Activated T-helper 1 cell treated with anti-CD3 and anti-CD28 coated beads, Interleukin-12 subunit alpha, Interleukin-12 subunit beta, Interleukin-2, Interleukin-4 antibody, amounts not matched to agents 30 ng/mL and 10 ng/mL and 1 ng/mL, durations not matched to agents 14 hours and 24 hours and 36 hours (primary cell): Measurements from ENCODE around the gene MGAT2. TPM values are rescaled to one million over a fixed set of nuclear protein-coding genes. Genes with fewer than 3 reads are reported as not detected.
"Not testable (repeated sequence)": the region's sequence is repeated elsewhere in the genome, so short reads cannot be mapped to it uniquely, and the experiment has no call there.

Experiments used
- DNase-seq: peaks from one replicate; pipeline ENCODE4 v3.0.0; 2021; ENCODE audit warnings: low spot score
- H3K27ac Mint-ChIP-seq: one replicate; pipeline ENCODE4 v1.8.0; 2021; ENCODE audit warnings: mild to moderate bottlenecking, mixed read lengths
- H3K27me3 Mint-ChIP-seq: one replicate; pipeline ENCODE4 v1.8.0; 2022; ENCODE audit warnings: mild to moderate bottlenecking, moderate library complexity, mixed read lengths; ENCODE audit not compliant: insufficient read depth
- H3K36me3 Mint-ChIP-seq: one replicate; pipeline ENCODE4 v1.8.0; 2021; ENCODE audit warnings: low read depth, mixed read lengths
- H3K4me1 Mint-ChIP-seq: one replicate; pipeline ENCODE4 v1.8.0; 2021; ENCODE audit warnings: low read depth, mixed read lengths
- H3K4me3 Mint-ChIP-seq: one replicate; pipeline ENCODE4 v1.8.0; 2021; ENCODE audit warnings: mild to moderate bottlenecking, moderate library complexity, mixed read lengths
- H3K9me3 Mint-ChIP-seq: one replicate; pipeline ENCODE4 v1.8.0; 2021; ENCODE audit warnings: mixed read lengths
- intact Hi-C: fragments of 100-400 bp; cut with micrococcal nuclease; formaldehyde crosslinking; loops from one replicate; pipeline ENCODE4 v1.15.1; 2024
- total RNA-seq: library from RNA; stranded (reverse); gene quantifications from 2 replicates; pipeline ENCODE4 v1.2.3, GENCODE V29; 2022

The MGAT2 gene
- total RNA-seq, 1 donor from 2014 or later: 58.3 TPM

GRCh38 chr14:49640540-49641417 lies 20.2 kb downstream of the MGAT2 start:
- Mint-ChIP-seq H3K36me3 (peaks cover 32% of the 10 kb centered on the region), H3K27me3 (peaks cover 1% of the 10 kb centered on the region), H3K27ac (no peak overlapping the region), H3K9me3 (no peaks in the 10 kb centered on the region), H3K4me1 (peaks cover 39% of the 10 kb centered on the region), H3K4me3 (no peak overlapping the region)
- intact Hi-C loops: no loop called here
- DNase-seq: no peak

GRCh38 chr14:49641697-49642129 lies 21.1 kb downstream of the MGAT2 start:
- H3K27ac Mint-ChIP-seq: peak overlapping the region; percentile 24
- H3K9me3 Mint-ChIP-seq: no peaks in the 10 kb centered on the region
- intact Hi-C loops: no loop called here
- peaks cover 30% of the 10 kb centered on the region for H3K36me3 Mint-ChIP-seq
- H3K4me3 Mint-ChIP-seq: no peak overlapping the region
- peaks cover 37% of the 10 kb centered on the region for H3K4me1 Mint-ChIP-seq
- H3K27me3 Mint-ChIP-seq: peaks cover 1% of the 10 kb centered on the region
- no peak for DNase-seq

GRCh38 chr14:49642163-49642562 lies 21.6 kb downstream of the MGAT2 start:
- Mint-ChIP-seq H3K9me3 (no peaks in the 10 kb centered on the region), H3K4me3 (no peak overlapping the region), H3K36me3 (peaks cover 30% of the 10 kb centered on the region), H3K27ac (peak overlapping the region; percentile 24), H3K27me3 (peaks cover 1% of the 10 kb centered on the region), H3K4me1 (peaks cover 37% of the 10 kb centered on the region)
- intact Hi-C loops: no loop called here
- no peak for DNase-seq

GRCh38 chr14:49653508-49653907 lies 32.9 kb downstream of the MGAT2 start:
- Mint-ChIP-seq H3K4me1 (no peaks in the 10 kb centered on the region), H3K36me3 (peaks cover 14% of the 10 kb centered on the region), H3K27ac (no peak overlapping the region), H3K27me3 (no peaks in the 10 kb centered on the region), H3K9me3 (no peaks in the 10 kb centered on the region), H3K4me3 (no peak overlapping the region)
- no peak for DNase-seq
- intact Hi-C loops: no loop called here

GRCh38 chr14:49654511-49654910 lies 33.9 kb downstream of the MGAT2 start:
- Mint-ChIP-seq H3K9me3 (no peaks in the 10 kb centered on the region), H3K36me3 (peaks cover 14% of the 10 kb centered on the region), H3K4me1 (no peaks in the 10 kb centered on the region), H3K27ac (no peak overlapping the region), H3K27me3 (no peaks in the 10 kb centered on the region), H3K4me3 (no peak overlapping the region)
- no peak for DNase-seq
- intact Hi-C loops: no loop called here

- H3K27ac Mint-ChIP-seq, intact Hi-C loops, H3K9me3 Mint-ChIP-seq, DNase-seq, H3K27me3 Mint-ChIP-seq, H3K4me1 Mint-ChIP-seq, H3K4me3 Mint-ChIP-seq: not testable (repeated sequence)
- peaks cover 11% of the 10 kb centered on the region for H3K36me3 Mint-ChIP-seq
Measured at GRCh38 chr14:49657500-49657899, 36.9 kb downstream of the MGAT2 start.

- no peak for DNase-seq
- Mint-ChIP-seq H3K4me1 (no peaks in the 10 kb centered on the region), H3K27ac (no peak overlapping the region), H3K9me3 (no peaks in the 10 kb centered on the region), H3K36me3 (peaks cover 12% of the 10 kb centered on the region), H3K4me3 (no peak overlapping the region), H3K27me3 (no peaks in the 10 kb centered on the region)
- intact Hi-C loops: no loop called here
Measured at GRCh38 chr14:49659526-49660455, 39.2 kb downstream of the MGAT2 start.

GRCh38 chr14:49670475-49670874 lies 49.9 kb downstream of the MGAT2 start:
- intact Hi-C loops: no loop called here
- no peaks in the 10 kb centered on the region for H3K9me3 Mint-ChIP-seq

More at GRCh38 chr14:49670475-49670874, 49.9 kb downstream of the MGAT2 start:
- Mint-ChIP-seq H3K27me3 (no peaks in the 10 kb centered on the region), H3K4me3 (no peak overlapping the region), H3K36me3 (peaks cover 20% of the 10 kb centered on the region), H3K27ac (no peak overlapping the region), H3K4me1 (no peaks in the 10 kb centered on the region)
- DNase-seq: no peak

Other genes starting within 250 kb of the MGAT2 start
- gene RPS29, start 34.4 kb upstream of the MGAT2 start, total RNA-seq: 1,860 and 1,913 TPM in 2 replicates
- 45.1 and 46.7 TPM in 2 replicates for gene LRR1, start 21.9 kb upstream of the MGAT2 start, total RNA-seq
- 224 and 237 TPM in 2 replicates for gene RPL36AL, start 173 bp upstream of the MGAT2 start, total RNA-seq
- gene DNAAF2, start 14.4 kb downstream of the MGAT2 start, total RNA-seq: 12.8 and 12.9 TPM in 2 replicates
- 46.8 and 46.9 TPM in 2 replicates for gene POLE2, start 67.4 kb downstream of the MGAT2 start, total RNA-seq
- gene KLHDC1, start 72.3 kb downstream of the MGAT2 start, total RNA-seq: 0.93 and 1.9 TPM in 2 replicates
- 23.7 and 26.2 TPM in 2 replicates for gene KLHDC2, start 147.4 kb downstream of the MGAT2 start, total RNA-seq
- gene NEMF, start 232.0 kb downstream of the MGAT2 start, total RNA-seq: 79.9 and 89.3 TPM in 2 replicates